Neural crest cell (in vitro differentiated cells): ENCODE measurements around the gene LIMCH1. TPM values are rescaled to one million over a fixed set of nuclear protein-coding genes. Genes with fewer than 3 reads are reported as not detected.

Experiments
- DNase-seq: peaks from one replicate; pipeline ENCODE4 v3.0.0; 2021; ENCODE audit warnings: low read depth, mixed read lengths, low spot score
- H3K27ac Mint-ChIP-seq: one replicate; pipeline ENCODE4 v1.8.0; 2021; ENCODE audit warnings: mild to moderate bottlenecking, mixed read lengths; ENCODE audit not compliant: unreplicated experiment
- H3K27me3 Mint-ChIP-seq: 2 replicates; pipeline ENCODE4 v1.8.0; 2021; ENCODE audit warnings: low read depth, mild to moderate bottlenecking, mixed read lengths
- H3K36me3 Mint-ChIP-seq: 2 replicates; pipeline ENCODE4 v1.8.0; 2021; ENCODE audit warnings: low read depth, mild to moderate bottlenecking, mixed read lengths
- H3K4me1 Mint-ChIP-seq: 2 replicates; pipeline ENCODE4 v1.8.0; 2021; ENCODE audit warnings: mixed read lengths
- H3K4me3 Mint-ChIP-seq: one replicate; pipeline ENCODE4 v1.8.0; 2021; ENCODE audit warnings: mild to moderate bottlenecking, mixed read lengths
- H3K9me3 Mint-ChIP-seq: 2 replicates; pipeline ENCODE4 v1.8.0; 2021; ENCODE audit warnings: mixed read lengths
- CTCF ChIP-seq: fragments of 200-600 bp; sonication (generic); conservative IDR thresholded peaks from 2 replicates; pipeline ENCODE4 v1.5.0; 2021; ENCODE audit warnings: antibody characterized with exemption, mild to moderate bottlenecking
- total RNA-seq: library from RNA; stranded (reverse); gene quantifications from 2 replicates; pipeline ENCODE4 v1.2.1, GENCODE V29; 2021

The LIMCH1 gene
- total RNA-seq, 1 donor from 2014 or later = 17.3 TPM

- Mint-ChIP-seq H3K36me3 (no peaks in the 10 kb centered on the region), H3K27me3 (no peaks in the 10 kb centered on the region), H3K27ac (no peak overlapping the region), H3K9me3 (peaks cover 3% of the 10 kb centered on the region), H3K4me3 (no peak overlapping the region), H3K4me1 (peaks cover 10% of the 10 kb centered on the region)
- DNase-seq = no peak
- no peak for TF ChIP-seq CTCF
Observed at GRCh38 chr4:41572956-41573355, 35.0 kb downstream of the LIMCH1 start.

GRCh38 chr4:41573502-41574001 lies 35.6 kb downstream of the LIMCH1 start:
- Mint-ChIP-seq H3K4me3 (no peak overlapping the region), H3K27me3 (no peaks in the 10 kb centered on the region), H3K27ac (no peak overlapping the region), H3K36me3 (no peaks in the 10 kb centered on the region), H3K4me1 (peaks cover 10% of the 10 kb centered on the region), H3K9me3 (peaks cover 3% of the 10 kb centered on the region)
- no peak for TF ChIP-seq CTCF
- no peak for DNase-seq

- peaks cover 6% of the 10 kb centered on the region for H3K4me1 Mint-ChIP-seq
- no peaks in the 10 kb centered on the region for H3K27me3 Mint-ChIP-seq
- no peak for TF ChIP-seq CTCF
- H3K9me3 Mint-ChIP-seq = peaks cover 3% of the 10 kb centered on the region
- no peak overlapping the region for H3K4me3 Mint-ChIP-seq
- H3K36me3 Mint-ChIP-seq = no peaks in the 10 kb centered on the region
- DNase-seq = no peak
- no peak overlapping the region for H3K27ac Mint-ChIP-seq
Observed at GRCh38 chr4:41575207-41575606, 37.2 kb downstream of the LIMCH1 start.

GRCh38 chr4:41575665-41576064 lies 37.7 kb downstream of the LIMCH1 start:
- H3K36me3 Mint-ChIP-seq = no peaks in the 10 kb centered on the region
- no peak for DNase-seq
- TF ChIP-seq CTCF = no peak

GRCh38 chr4:41579043-41579442 lies 41.1 kb downstream of the LIMCH1 start:
- peaks cover under 1% of the 10 kb centered on the region for H3K36me3 Mint-ChIP-seq
- no peak for DNase-seq
- TF ChIP-seq CTCF = no peak
- no peak overlapping the region for H3K4me3 Mint-ChIP-seq
- no peaks in the 10 kb centered on the region for H3K27me3 Mint-ChIP-seq
- no peak overlapping the region for H3K27ac Mint-ChIP-seq
- H3K4me1 Mint-ChIP-seq = no peaks in the 10 kb centered on the region
- peaks cover 5% of the 10 kb centered on the region for H3K9me3 Mint-ChIP-seq

More at GRCh38 chr4:41575665-41576064, 37.7 kb downstream of the LIMCH1 start:
- Mint-ChIP-seq H3K27ac (no peak overlapping the region), H3K9me3 (peaks cover 3% of the 10 kb centered on the region), H3K4me1 (peaks cover 6% of the 10 kb centered on the region), H3K4me3 (no peak overlapping the region), H3K27me3 (no peaks in the 10 kb centered on the region)
